Transverse colon (tissue), 3 donors: Measurements from ENCODE around the gene SPRR5.

Source experiments
- POLR2A ChIP-seq: fragments of 450-650 bp; IDR thresholded peaks from one replicate; pipeline ENCODE4 v1.6.1; 2016; ENCODE audit warnings: antibody characterized with exemption, mild to moderate bottlenecking, moderate library complexity
- TF ChIP-seq, protein P1 (sequence below), 5 experiments: fragments of 200-600 bp in 3 of 5; fragments of 450-650 bp in 2 of 5; sonication (generic) in 3 of 5; IDR thresholded peaks; 1 replicate in 2 of 5; 2 replicates in 3 of 5; pipeline ENCODE4 v1.5.1; 2016 to 2017; ENCODE audit warnings: antibody characterized with exemption in 5 of 5, inconsistent platforms in 3 of 5, mild to moderate bottlenecking in 2 of 5, moderate library complexity in 1 of 5

DNA sequence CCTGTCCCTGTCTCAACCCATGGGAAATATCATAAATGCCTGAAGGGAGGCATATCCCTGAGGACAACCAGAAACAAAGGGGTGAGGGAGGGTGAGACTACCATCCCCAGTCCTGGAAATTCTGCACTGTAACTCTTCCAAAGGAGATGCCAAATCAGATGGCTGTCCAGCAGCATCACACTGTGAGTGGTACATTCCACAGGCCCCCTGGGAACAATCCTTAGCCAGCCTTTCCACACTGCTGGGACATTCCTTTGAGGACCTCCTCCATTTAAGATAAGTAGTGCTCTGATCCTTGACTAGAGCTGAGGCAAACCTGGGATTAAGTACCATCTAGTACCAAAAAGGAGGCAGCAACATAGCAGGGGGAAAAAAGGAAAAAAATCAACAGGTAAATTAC, 27.9 kb upstream of the SPRR5 start:
- TF ChIP-seq, protein P1, sequence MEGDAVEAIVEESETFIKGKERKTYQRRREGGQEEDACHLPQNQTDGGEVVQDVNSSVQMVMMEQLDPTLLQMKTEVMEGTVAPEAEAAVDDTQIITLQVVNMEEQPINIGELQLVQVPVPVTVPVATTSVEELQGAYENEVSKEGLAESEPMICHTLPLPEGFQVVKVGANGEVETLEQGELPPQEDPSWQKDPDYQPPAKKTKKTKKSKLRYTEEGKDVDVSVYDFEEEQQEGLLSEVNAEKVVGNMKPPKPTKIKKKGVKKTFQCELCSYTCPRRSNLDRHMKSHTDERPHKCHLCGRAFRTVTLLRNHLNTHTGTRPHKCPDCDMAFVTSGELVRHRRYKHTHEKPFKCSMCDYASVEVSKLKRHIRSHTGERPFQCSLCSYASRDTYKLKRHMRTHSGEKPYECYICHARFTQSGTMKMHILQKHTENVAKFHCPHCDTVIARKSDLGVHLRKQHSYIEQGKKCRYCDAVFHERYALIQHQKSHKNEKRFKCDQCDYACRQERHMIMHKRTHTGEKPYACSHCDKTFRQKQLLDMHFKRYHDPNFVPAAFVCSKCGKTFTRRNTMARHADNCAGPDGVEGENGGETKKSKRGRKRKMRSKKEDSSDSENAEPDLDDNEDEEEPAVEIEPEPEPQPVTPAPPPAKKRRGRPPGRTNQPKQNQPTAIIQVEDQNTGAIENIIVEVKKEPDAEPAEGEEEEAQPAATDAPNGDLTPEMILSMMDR (IDR thresholded peaks at IDR 0.05) = no peak
- no peak for TF ChIP-seq POLR2A
